ENCODE data around the gene DCLRE1C. TPM values are rescaled to one million over a fixed set of nuclear protein-coding genes. Genes with fewer than 3 reads are reported as not detected.

Gene DCLRE1C
- total and polyA plus RNA-seq, 4 donors = 10.0 to 14.2 (median 13.3) TPM

- no peaks in the 10 kb centered on the region for H3K27me3 ChIP-seq (ENCODE audit: control insufficient read depth, insufficient read depth, low read length)
- no peak for DNase-seq (ENCODE audit: low read depth in 4 of 6, low spot score in 6 of 6)
- H3K9me3 ChIP-seq (ENCODE audit: control insufficient read depth, insufficient read depth, low read length) = no peaks in the 10 kb centered on the region
- no peak overlapping the region for H3K27ac ChIP-seq (ENCODE audit: low read depth, low read length)
- no peaks in the 10 kb centered on the region for H3K4me1 ChIP-seq (ENCODE audit: control insufficient read depth, insufficient read depth, low read length)
- H3K36me3 ChIP-seq (ENCODE audit: control insufficient read depth, insufficient read depth, low read length) = peaks cover 7% of the 10 kb centered on the region
- whole genome bisulfite sequencing (ENCODE audit: insufficient coverage) = 100% methylated on average over 1 of the region's 3 CpGs
- no peak overlapping the region for H3K4me3 ChIP-seq (ENCODE audit: low read depth, low read length)
Measured at GRCh38 chr10:14852236-14852635, 101.7 kb downstream of the DCLRE1C start.

Other genes with a start within 250 kb of the DCLRE1C start
- 10 to 100 TPM; 49.2 to 56.9 TPM for gene FAM107B, start 179.2 kb downstream of the DCLRE1C start, total RNA-seq
- 10 to 100 TPM; 36.4 to 44.9 TPM for gene FAM107B, start 179.2 kb downstream of the DCLRE1C start, polyA plus RNA-seq (ENCODE audit: insufficient read length in 2 of 2)
- 1 to 10 TPM in 1 of 2 donors, under 1 TPM in 1; 0.50 to 2.9 TPM for gene CDNF, start 116.1 kb downstream of the DCLRE1C start, total RNA-seq
- gene CDNF, start 116.1 kb downstream of the DCLRE1C start, polyA plus RNA-seq (ENCODE audit: insufficient read length in 2 of 2) = 1 to 10 TPM; 1.5 to 1.8 TPM
- gene HSPA14, start 115.8 kb downstream of the DCLRE1C start, total RNA-seq = 10 to 100 TPM; 16.1 to 16.9 TPM
- 10 to 100 TPM; 14.8 to 17.7 TPM for gene HSPA14, start 115.8 kb downstream of the DCLRE1C start, polyA plus RNA-seq (ENCODE audit: insufficient read length in 2 of 2)
- gene MSANTD7, start 115.8 kb downstream of the DCLRE1C start, total RNA-seq = 10 to 100 TPM; 18.2 to 27.7 TPM
- 10 to 100 TPM; 16.1 to 17.7 TPM for gene MSANTD7, start 115.8 kb downstream of the DCLRE1C start, polyA plus RNA-seq (ENCODE audit: insufficient read length in 2 of 2)
- 10 to 100 TPM; 16.5 to 19.4 TPM for gene SUV39H2, start 75.2 kb downstream of the DCLRE1C start, total RNA-seq
- gene SUV39H2, start 75.2 kb downstream of the DCLRE1C start, polyA plus RNA-seq (ENCODE audit: insufficient read length in 2 of 2) = 10 to 100 TPM; 14.4 to 15.1 TPM
- gene MEIG1, start 5.3 kb upstream of the DCLRE1C start, total RNA-seq = 1 to 10 TPM in 1 of 2 donors, not detected in 1; 1.2 TPM
- 1 to 10 TPM; 1.9 to 2.6 TPM for gene MEIG1, start 5.3 kb upstream of the DCLRE1C start, polyA plus RNA-seq (ENCODE audit: insufficient read length in 2 of 2)
- gene OLAH, start 89.8 kb upstream of the DCLRE1C start, total RNA-seq = 1 to 10 TPM in 1 of 2 donors, under 1 TPM in 1; 0.79 to 7.4 TPM
- gene OLAH, start 89.8 kb upstream of the DCLRE1C start, polyA plus RNA-seq (ENCODE audit: insufficient read length in 2 of 2) = 1 to 10 TPM in 1 of 2 donors, under 1 TPM in 1; 0.84 to 1.9 TPM
- gene ACBD7, start 134.7 kb upstream of the DCLRE1C start, total RNA-seq = 10 to 100 TPM; 32.0 to 59.7 TPM
- 10 to 100 TPM; 33.4 to 43.3 TPM for gene ACBD7, start 134.7 kb upstream of the DCLRE1C start, polyA plus RNA-seq (ENCODE audit: insufficient read length in 2 of 2)
- gene RPP38, start 143.3 kb upstream of the DCLRE1C start, total RNA-seq = 10 to 100 TPM in 1 of 2 donors, 1 to 10 TPM in 1; 8.5 to 14.8 TPM
- gene RPP38, start 143.3 kb upstream of the DCLRE1C start, polyA plus RNA-seq (ENCODE audit: insufficient read length in 2 of 2) = 10 to 100 TPM; 17.8 to 25.0 TPM
- gene NMT2, start 214.6 kb upstream of the DCLRE1C start, total RNA-seq = 10 to 100 TPM; 33.8 to 43.1 TPM
- gene NMT2, start 214.6 kb upstream of the DCLRE1C start, polyA plus RNA-seq (ENCODE audit: insufficient read length in 2 of 2) = 10 to 100 TPM; 33.2 to 38.0 TPM